Adipose tissue (tissue), 3 donors: ENCODE measurements around the gene FKBP9. TPM values are rescaled to one million over a fixed set of nuclear protein-coding genes. Genes with fewer than 3 reads are reported as not detected.
"Not testable (repeated sequence)": the region's sequence is repeated elsewhere in the genome, so short reads cannot be mapped to it uniquely, and the experiment has no call there.

Source experiments
- H3K27ac ChIP-seq: one replicate; pipeline ENCODE4 v1.5.1; 2013; ENCODE audit warnings: low read depth, low read length
- WGBS, 3 donors: extraction: QIAGEN DNeasy Blood & Tissue Kit; methylation state at CpG; one replicate each; pipeline ENCODE4 v1.1.7; 2013; 5-methylcytosine and 5-hydroxymethylcytosine counted together
- polyA plus RNA-seq, 3 donors: library from polyadenylated mRNA; stranded (reverse); fragments of 200-250 nt; gene quantifications; one replicate each; pipeline ENCODE4 v1.2.3, GENCODE V29; 2013
- donor health status: healthy with polysubstance abuse.
- donor health status: Bipolar disorder and iron deficiency.
- donor health status: healthy.

The FKBP9 gene
- polyA plus RNA-seq, 3 donors, result 21.1 to 75.1 (median 46.7) TPM

DNA sequence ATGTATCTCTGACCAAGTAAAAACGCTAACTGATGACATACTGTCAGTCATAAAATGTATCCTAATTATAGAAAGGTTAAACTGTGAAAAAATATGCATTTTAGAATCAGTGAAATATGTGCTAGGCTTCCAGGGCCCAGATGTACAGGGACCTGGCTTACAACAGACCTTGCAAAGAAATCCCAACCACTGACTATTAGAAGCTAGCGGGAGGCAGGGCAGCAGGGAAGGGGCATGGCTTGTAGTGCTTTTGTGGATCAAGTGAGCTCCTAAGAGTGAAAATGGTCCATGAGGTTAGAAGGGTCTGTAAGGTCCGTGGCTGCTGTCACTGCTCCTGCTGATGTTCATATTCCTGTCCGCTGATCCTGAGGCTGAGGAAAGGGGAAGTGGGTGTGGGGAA is 40.7 kb downstream of the FKBP9 start:
- not testable (repeated sequence) for H3K27ac ChIP-seq
- 41 to 61% (median 60%) methylated on average over 2 to 3 of the region's 4 CpGs for WGBS, 3 donors

DNA sequence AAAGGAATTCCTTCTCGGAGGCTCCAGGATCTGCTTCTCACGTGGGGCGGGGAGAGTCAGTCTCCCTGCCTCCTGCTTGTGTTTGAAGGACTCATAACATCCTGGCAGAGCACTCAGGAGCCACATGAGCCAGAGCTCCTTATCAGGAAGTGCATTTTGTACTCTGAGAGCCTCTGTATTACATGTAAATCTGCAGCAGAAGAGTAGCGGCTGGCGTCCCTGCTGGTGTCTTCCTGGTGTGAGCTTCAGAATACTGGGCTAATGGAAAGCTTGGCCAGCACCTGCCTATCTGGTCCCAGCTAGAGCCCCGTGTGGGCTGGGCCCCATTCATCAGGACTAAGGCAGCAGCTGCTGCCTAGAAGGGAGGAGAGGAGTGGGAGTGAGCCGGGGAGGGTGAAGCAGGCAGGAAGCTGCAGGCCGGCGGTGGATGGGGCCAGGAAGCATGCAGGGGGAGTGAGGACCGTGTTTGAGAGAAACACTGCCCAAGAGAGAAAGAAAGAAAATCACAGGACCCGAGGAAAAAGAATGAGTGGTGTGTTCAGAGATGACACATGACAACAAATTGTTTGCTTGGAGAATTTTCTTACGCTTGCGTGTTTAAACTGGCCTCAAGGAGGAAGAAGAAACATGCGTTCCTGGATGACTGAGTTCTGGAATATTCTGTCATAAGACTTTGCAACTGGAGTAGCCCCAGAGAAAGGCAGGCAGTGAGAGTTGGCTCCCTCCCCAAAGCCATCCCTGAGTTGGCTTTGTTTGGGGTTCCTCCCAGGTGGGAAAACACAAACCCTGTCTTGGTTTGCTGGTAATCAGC is 41.3 kb downstream of the FKBP9 start:
- not testable (repeated sequence) for H3K27ac ChIP-seq
- 6 to 7% (median 7%) methylated on average over 14 of the region's 14 CpGs for WGBS, 3 donors

DNA sequence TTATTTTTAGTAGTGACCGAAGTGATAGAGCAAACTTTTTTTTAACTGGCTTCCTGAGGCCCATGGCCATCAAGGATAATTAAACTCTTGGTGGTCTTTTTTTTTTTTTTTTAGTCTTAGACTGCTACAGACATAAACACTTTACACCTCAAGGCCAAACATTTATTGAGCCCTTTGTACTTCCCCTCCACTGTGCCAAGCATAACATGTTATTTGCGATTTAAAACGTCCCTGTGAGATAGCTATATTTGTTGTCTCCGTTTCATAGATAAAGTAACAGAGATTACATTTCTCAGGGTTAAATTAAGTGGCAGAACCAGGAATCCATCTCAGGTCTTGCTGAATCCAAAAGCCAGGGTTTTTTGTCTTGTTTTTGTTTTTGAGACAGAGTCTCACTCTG is 42.1 kb downstream of the FKBP9 start:
- not testable (repeated sequence) for H3K27ac ChIP-seq
- 23 to 54% (median 48%) methylated on average over 4 of the region's 4 CpGs for WGBS, 3 donors

DNA sequence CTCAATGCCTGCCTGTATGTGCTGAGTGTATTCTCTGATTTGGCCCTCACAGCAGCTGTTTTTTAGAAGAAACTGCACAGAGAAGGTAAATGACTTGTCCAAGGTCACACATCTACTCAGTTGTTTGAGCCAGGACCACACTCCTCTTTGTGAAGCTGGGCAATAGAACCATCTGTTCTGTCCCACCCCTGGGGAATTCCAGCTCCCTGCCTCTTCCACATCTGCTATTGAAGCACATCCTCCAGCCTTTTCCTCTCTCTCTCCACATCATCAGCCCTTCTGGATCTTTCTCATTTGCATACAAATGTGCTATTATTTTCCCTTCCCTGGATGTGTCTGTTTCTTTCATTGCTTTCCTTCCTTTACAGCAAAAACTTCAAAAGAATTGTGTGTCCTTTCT is 45.9 kb downstream of the FKBP9 start:
- H3K27ac ChIP-seq, result not testable (repeated sequence)

DNA sequence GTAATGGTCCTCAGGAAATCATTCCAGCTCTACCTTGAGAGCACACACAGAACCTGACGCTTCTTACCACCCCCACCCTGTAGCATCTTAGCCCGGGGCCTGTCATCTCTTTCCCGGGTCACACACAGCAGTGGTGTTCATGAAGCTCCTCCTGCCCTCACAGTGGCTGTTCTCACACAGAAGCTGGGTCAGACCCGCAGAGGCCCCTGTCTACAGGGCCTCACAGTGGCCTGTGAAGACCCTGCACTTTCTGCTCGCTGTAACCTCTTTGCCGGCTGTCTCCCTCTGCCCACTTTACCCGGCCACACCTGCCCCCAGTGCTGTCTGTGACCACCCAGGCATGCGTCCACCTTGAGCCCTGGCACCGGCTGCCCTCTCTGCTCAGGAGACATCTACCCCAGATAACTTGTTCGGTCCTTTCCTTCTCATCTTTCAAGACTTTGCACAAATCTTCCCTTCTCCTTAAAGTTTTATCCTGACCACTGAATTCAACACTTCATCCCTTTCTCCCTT is 46.9 kb downstream of the FKBP9 start:
- H3K27ac ChIP-seq, result not testable (repeated sequence)
- WGBS, 3 donors, result 91 to 94% (median 91%) methylated on average over 10 of the region's 10 CpGs

DNA sequence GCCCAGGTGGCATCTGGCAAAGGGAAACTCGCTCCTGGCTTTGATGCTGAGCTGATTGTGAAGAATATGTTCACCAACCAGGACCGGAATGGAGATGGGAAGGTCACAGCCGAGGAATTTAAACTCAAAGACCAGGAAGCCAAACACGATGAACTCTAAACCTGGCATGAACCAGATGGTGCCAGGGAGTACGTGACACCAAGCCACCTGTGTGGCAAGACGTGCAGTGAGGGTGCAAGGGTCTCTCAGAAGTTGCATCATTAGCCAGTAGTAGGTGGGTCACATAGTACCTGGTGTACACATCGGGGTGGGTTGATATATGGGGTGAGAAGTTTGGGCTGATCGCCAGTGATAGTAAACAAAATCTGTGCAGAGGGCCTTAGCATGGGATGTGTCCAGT is 48.0 kb downstream of the FKBP9 start:
- 86 to 93% (median 92%) methylated on average over 7 to 8 of the region's 8 CpGs for WGBS, 3 donors
- H3K27ac ChIP-seq, result not testable (repeated sequence)

DNA sequence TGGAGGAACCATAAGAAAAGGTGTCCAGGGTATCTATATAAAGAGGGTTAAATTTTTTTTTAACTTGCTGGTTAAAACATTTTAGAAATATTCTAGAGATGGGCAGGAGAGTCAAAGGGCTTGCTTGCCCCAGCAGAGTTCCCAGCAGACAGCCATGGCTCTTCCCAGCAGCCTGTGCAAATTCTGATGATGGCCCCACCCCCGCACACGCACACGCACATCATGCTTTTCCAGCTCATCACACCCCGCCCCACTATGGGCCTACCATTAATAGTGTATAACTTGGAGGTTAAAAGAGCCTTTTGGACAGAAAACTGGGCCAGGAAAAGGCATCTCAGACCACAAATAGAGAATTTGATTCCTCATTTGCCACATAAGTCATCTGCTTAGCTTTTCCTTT is 48.5 kb downstream of the FKBP9 start:
- H3K27ac ChIP-seq, result not testable (repeated sequence)
- WGBS, 3 donors, result 94 to 97% (median 94%) methylated on average over 4 of the region's 4 CpGs

DNA sequence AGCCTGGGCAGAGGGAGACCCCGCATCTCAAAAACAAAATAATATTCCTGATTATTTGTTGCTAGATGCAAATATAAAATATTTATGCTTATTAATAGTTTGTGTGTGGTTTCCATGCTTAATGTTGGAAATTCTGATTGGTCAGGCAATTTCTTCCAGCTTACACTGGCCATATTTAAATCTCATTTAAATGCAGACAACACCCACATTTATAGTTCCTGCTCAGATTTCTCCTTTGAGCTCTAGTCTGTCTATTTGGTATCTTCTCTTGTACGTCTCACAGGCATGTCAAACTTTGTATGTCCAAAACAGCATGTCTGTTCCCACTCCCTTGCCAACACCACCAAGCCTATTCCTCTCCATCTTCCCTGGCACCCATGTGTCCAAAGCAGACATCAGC is 52.5 kb downstream of the FKBP9 start:
- 90 to 97% (median 96%) methylated on average over 2 of the region's 2 CpGs for WGBS, 3 donors
- no peak overlapping the region for H3K27ac ChIP-seq

DNA sequence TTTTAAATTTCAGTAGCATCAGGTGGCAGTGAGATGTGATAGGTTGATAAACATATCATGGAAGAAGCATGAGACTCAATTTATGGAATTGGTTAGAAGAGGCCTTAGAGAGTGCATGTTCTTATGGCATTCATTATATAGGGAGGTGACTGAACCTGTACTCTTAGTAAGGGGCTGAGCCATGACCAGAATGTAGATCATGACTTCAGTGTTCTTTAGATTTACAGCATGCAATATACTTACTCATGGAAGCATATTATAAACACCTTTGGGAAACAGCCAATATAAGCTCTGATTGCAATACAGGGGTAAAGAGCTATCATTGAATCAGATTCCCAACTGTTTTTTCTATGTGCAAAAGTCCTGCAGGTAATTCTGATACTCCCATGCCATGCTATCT is 55.1 kb downstream of the FKBP9 start:
- H3K27ac ChIP-seq, result no peak overlapping the region

DNA sequence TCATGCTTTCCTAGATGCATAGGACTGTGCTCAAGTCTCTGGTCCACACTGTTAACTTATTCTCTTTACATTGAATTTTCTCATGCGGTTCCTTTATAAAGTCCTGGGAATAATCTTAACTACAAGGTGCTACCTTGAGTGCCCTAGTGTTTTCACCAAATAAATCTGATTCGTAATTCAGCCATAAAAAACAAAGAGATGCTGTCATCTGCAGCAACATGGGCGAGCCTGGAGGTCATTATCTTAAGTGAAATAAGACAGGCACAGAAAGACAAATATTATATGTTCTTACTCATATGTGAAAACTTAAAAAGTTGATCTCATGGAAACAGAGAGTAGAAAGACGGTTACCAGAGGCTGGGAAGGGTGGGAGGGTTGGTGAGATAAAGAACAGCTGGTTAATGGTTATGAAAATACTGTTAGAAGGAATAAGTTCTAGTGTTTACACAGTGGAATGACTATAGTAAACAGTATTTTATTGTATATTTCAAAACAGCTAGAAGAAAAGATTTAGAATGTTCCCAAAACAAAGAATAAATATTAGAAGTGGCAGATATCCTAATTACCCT is 67.0 kb downstream of the FKBP9 start:
- no peak overlapping the region for H3K27ac ChIP-seq
- WGBS, 3 donors, result 42 to 93% (median 90%) methylated on average over 4 of the region's 4 CpGs

DNA sequence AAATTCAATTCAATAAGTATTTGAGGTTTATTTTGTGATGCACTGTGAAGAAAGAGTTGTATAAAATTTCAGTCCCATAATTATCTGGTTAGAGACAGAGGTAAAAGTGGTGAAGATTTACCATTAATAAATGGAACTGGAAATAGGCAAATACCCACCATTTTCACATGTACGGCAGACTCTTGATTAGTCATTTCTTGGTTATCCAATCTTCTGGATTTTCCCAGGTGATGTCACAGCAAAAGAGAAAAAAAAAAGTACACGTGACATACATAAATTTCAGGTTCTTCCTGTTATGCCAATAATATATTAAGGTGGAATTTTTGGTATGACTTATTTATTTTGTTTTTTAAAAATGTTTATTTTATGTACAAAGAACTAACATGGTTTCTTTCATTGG is 78.5 kb downstream of the FKBP9 start:
- WGBS, 3 donors, result 90 to 95% (median 93%) methylated on average over 2 of the region's 2 CpGs
- no peak overlapping the region for H3K27ac ChIP-seq

DNA sequence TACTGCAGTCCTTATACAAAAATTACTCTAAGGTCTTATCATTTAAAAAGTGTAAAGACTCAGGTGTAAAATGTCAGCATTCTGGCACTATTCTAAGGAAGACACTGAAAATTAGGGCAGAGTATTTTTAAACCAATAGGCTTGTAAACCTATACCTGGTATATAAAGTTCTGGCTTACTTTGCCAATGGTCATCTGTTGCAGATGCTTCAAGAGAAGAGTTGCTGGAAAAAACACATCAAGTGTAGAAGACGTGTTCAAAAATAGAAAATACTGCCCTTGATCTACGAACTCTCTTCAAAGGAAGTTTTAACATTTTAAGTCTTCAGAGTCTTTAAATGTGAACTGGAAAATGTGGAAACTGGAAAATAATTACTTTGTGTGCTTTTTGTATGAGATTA is 81.4 kb downstream of the FKBP9 start:
- H3K27ac ChIP-seq, result no peak overlapping the region
- 8 to 26% (median 22%) methylated on average over 2 of the region's 2 CpGs for WGBS, 3 donors

DNA sequence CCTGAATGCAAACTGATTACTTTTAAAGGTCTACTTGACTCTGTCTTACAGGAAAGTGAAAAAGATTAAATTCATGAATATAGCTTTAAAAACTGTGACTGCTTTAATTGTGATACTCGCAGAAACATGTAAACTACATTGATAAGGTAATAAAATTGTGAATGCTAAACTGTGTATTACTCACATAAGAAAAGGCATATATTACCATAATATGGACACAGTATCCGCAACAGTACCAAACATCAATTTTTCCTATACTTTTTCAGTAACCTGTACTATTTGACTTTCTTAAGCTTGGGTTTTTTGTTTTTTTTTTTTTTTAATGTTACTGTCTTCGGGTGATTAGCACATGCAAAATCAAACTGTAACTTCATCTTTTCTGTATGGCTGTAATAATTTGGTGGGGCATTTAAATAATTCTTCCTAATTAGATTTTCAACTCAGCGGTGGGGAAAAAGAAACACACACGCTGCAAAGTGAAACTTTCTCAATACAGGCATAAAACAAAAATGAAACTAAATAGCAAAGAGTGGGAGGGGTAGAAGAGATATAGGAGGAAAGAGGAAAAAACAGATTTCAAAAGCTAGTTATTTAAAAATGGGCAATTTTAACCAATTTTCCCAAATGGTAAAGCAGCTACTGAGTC is 82.1 kb downstream of the FKBP9 start:
- 4 to 11% (median 9%) methylated on average over 5 of the region's 5 CpGs for WGBS, 3 donors
- no peak overlapping the region for H3K27ac ChIP-seq

DNA sequence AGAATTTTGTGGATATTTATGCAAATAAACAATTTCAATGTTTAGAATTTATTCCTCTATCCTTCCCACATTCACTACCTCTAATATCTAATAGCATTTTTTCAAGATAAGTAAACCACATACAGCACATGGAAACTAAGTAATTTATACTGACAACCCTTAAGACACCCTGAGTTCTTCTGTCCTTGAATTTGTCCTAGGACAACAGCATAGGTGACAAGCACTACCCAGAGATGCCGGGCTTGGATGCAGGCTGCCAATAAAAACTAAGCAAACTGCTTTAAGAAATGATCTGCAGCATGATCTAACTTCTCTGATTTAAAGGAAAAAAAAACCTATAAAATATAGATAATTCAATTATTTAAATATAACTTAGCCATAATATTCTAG is 82.7 kb downstream of the FKBP9 start:
- no peak overlapping the region for H3K27ac ChIP-seq
- WGBS, 3 donors, result 3 to 43% (median 38%) methylated on average over 1 of the region's 1 CpG

DNA sequence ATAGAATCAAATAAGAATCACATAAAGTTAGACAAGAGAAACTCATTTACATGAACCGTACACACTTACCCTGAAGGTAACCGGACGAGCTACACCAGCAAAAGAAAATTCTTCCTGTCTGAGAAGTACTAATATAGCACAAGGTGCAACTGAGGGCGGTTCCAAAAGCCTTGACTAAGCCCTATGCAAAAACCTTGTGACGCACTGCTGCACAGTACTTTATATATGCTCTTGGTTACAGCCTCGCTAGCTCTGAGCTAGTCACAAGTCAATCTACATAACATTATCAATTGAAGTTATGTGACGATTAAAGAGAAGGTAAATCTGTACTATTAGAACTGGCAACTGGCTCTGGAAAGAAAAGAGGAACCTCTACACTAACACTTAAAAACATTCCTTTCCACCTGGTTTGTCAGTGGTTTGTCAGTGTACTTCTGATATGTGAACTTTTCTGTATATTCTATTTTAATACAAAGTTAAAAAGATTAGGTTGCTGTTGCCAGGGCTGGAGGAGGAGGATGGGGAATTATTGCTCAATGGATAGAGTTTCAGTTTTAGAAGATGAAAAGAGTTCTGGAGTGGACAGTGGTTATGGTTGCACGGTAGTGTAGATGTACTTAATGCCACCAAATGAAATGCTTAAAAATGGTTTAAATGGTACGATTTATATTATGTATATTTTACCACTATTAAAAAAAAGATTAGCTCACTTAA is 83.7 kb downstream of the FKBP9 start:
- WGBS, 3 donors, result 14 to 25% (median 23%) methylated on average over 9 of the region's 9 CpGs

DNA sequence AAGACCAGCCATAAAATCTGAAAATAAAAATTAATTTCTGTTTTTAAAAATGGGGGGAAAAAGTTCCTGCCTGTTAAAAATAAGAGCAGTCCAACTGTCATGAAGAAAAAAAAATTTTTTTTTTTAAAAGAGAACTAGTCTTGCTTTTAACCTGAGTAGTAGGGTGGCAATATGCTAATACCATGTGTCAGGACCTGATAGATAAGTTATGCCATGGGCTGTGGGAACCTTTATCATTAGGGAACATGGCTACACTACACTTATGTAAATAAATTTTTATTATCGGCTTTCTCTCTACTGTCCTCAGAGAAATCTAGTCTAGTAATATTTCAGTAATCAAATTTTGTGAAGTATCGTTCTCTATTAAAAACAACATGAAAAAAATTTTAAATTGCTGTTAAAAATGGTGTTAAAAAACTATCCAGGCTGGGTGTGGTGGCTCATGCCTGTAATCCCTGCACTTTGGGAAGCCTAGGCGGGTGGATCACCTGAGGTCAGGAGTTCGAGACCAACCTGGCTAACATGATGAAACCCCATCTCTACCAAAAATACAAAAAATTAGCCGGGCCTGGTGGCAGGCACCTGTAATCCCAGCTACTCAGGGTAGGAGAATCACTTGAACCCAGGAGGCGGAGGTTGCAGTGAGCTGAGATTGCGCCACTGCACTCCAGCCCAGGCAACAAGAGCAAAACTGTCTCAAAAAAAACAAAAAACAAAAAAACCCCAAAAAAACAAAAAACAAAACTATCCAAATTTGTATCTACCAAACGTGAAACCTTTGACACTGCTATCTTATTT is 84.6 kb downstream of the FKBP9 start:
- H3K27ac ChIP-seq, result no peak overlapping the region
- WGBS, 3 donors, result 77 to 89% (median 81%) methylated on average over 8 of the region's 8 CpGs

More for the DNA sequence above, 83.7 kb downstream of the FKBP9 start:
- H3K27ac ChIP-seq, result no peak overlapping the region

DNA sequence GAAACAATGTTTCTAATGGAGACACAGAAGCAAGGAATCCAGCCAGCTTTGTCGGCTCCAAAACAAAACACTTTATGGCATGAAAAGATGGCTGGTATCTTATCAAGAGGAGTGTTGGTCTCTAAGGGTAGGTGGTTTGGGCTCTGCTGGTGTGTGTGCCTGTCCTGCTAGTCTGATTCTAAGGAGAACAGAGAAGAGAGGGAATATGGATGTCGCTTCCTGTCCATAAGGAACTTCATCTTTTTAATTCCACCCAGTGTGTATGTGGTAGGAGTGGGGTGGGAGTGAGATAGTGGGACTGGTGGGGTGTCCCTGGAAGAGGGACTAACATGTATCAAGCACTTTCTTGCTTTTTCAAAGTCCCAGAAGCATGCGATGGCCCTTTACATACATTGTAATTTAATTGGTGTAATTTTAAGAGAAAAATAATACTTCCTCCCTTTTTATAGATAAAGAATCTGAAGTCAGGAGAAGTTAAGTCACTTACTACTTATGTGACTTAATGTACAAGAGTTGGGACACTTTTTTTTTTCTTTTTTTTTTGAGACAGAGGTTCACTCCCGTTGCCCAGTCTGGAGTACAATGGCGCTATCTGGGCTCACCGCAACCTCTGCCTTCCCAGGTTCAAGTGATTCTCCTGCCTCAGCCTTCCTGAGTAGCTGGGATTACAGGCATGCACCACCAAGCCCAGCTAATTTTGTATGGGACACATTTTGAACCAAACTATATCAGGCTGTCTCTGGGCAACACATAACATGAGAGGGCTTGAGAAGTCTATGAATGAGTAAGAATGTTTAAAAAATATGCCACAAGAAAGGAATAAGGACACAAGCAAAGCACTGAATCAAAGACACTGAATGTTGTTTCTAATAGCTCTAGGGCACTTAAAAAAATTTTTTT is 86.5 kb downstream of the FKBP9 start:
- H3K27ac ChIP-seq, result no peak overlapping the region
- WGBS, 3 donors, result 47 to 87% (median 81%) methylated on average over 6 of the region's 6 CpGs

DNA sequence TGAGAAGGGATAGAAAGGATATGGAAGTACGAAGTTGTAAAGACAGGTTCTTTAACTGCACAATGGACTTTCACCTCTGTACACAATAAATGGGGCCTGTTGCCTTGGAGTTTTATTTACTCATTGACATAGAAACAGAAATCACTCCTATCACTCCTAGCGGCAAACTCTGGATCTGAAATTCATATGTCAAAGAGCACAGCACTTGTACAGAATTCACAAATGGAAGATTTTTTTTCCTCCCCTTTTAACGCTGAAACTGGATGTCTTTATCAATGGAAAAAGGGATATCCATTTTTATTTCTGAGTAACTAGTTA is 87.1 kb downstream of the FKBP9 start:
- 17 to 64% (median 50%) methylated on average over 3 of the region's 3 CpGs for WGBS, 3 donors
- H3K27ac ChIP-seq, result no peak overlapping the region
